Measurements from ENCODE around the gene FBXW11.
A peak's percentile ranks its signal among the peaks of the same experiment; 100 is the strongest.
"Not testable (repeated sequence)": the region's sequence is repeated elsewhere in the genome, so short reads cannot be mapped to it uniquely, and the experiment has no call there.

The FBXW11 gene

DNA sequence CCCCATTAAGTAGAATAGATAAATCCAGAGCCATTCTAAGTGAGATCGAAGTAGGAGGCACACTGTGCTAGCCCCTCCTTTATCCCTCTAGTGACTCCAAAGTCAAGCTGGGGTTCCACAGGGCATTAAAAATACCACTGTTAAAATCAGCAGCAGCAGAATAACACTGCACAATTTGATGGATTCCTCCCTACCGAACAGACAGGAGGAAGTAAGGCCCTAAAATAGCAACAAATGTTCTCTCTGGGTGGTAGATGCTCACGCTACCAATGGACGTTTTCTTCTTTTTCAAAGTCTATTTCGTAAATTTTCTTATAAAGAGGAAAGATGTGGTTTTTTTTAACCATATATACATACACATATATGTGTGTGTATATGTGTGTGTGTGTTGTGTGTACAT, 54.4 kb downstream of the FBXW11 start:
- DNase-seq, result no peak

DNA sequence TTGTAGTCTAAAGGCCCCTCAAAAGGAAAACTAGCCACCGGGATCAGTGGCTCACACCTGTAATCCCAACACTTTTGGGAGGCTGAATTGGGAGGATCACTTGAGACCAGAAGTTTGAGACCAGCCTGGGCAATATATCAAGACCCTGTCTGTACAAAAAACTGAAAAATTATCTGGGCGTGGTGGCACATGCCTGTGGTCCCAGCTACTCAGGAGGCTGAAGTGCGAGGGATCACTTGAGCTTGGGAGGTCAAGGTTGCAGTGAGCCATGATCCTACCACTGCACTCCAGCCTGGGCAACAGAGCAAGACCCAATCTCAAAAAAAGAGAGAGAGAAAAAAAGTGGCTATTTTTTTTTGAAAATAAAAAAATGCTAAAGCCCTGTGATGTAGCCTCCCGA, 55.2 kb downstream of the FBXW11 start:
- DNase-seq, result no peak

DNA sequence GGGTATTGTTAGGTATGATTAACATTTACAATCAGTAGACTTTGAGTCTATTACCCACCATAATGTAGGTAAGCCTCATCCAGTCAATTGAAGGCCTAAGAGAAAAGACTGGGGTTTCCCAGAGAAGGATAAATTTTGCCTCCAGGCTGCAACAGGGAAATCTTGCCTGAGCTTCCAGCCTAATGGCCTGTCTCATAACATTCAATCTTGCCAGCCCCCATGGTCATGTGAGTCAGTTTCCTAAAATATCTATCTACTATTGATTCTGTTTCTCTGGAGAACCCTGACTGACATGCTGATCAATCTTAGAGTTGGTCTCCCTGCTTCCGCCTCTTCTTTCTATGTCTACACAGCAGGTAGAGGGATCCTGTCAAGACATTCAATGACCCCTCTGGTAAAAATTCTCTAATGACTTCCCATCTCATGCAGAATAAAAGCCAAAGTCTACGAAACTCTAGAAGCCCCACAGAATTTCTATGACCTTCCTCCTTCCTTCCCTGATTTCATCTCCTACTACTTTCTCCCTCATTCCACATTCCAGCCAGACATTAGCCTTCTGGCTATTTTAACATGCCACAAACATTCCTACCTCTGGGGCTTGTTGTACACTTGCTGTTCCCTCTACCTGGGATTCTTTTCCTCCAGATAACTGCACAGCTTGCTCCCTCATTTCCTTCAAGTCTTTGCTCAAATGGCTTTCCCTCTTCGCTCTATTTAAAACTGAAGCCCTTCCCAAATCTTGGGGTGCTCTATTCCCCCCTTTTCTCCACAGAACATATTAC, 60.2 kb downstream of the FBXW11 start:
- DNase-seq, result no peak

DNA sequence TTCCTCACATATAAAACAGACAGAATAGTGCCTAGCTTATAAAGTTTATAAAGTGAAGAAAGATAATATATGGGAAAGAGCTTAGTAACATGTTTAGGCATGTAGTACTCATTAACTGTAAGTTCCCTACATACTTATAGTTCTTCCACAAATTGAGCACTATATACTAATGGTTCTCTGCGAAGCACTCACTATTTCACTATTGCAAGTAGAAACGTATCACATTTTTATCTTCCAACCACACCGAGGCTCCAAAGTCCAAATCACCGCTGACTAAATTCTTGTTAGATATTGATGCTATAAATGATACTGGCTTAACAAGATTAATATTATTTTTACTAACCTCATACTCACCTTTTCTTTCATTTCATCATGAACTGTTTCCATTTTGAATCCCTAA, 61.0 kb downstream of the FBXW11 start:
- DNase-seq, result no peak

DNA sequence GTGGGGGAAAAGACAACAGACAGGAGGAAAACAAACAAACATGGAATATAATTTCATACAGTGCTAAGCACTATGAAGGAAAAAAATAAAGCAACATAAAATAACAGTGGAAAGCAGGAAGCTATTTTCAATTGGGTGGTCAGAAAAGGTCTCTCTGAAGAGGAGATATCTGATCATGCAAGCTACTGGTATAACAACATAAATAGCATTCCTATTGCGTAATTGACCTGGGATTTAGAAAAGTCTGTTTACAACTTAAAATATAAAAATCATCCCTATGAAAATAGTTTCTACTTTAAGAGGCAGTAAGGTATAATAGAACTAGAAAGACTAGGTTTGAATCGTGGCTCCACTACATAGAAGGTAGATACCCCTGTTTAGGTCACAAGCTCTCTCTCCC, 61.4 kb downstream of the FBXW11 start:
- no peak for DNase-seq

DNA sequence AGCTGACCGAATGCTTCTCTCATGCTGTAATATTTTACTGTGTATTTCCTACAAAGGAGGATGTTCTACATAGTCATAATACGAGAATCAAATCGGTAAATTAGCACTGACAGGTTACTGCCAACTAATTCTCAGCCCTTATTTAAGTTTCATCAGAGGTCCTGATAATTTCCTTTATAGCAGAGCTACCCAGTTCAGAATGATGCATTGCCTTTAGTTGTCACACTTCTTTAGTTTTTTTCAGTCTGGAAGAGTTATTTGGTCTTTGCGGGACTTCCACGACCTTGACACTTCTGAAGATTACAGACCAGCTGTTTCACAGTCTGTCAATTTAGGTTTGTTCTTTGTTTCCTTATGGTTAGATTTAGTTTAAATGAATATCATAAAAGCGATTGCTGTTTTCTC, 64.3 kb downstream of the FBXW11 start:
- not testable (repeated sequence) for DNase-seq

DNA sequence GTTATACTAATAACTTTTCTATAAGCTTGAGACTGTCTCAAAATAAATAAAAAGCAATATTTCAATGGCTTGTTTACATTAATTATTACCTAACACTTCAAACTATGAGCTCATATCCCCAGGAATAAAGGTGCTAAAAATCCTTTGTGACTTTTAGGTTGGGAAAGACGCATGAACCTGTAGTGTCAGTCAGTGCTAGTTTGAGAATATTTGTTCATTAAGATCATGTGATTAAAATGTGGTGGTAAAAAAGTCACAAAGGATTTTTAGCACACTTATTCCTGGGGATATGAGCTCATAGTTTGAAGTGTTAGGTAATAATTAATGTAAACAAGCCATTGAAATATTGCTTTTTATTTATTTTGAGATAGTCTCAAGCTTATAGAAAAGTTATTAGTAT, 64.8 kb downstream of the FBXW11 start:
- not testable (repeated sequence) for DNase-seq

DNA sequence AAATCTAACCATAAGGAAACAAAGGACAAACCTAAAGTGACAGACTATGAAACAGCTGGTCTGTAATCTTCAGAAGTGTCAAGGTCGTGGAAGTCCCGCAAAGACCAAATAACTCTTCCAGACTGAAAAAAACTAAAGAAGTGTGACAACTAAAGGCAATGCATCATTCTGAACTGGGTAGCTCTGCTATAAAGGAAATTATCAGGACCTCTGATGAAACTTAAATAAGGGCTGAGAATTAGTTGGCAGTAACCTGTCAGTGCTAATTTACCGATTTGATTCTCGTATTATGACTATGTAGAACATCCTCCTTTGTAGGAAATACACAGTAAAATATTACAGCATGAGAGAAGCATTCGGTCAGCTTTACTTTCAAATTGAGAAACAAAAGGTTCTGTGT, 65.2 kb downstream of the FBXW11 start:
- DNase-seq, result not testable (repeated sequence)

DNA sequence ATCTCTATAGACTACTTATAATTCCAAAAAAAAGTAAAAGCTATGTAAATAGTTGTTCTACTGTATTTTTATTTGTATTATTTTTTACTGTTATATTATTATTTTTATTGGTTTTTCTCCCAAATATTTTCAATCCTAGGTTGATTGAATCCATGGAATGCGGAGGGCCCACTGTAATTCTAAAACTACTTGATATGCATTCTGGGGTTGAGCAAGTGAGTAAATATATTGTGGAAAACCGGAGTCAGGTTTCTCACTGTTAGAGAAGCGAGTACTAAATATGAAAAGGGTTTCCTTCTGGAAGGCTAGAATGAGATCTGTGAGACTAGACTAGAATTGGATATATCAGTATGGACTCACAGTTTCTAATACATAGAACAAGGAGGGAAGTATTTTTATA, 66.5 kb downstream of the FBXW11 start:
- DNase-seq, result no peak

DNA sequence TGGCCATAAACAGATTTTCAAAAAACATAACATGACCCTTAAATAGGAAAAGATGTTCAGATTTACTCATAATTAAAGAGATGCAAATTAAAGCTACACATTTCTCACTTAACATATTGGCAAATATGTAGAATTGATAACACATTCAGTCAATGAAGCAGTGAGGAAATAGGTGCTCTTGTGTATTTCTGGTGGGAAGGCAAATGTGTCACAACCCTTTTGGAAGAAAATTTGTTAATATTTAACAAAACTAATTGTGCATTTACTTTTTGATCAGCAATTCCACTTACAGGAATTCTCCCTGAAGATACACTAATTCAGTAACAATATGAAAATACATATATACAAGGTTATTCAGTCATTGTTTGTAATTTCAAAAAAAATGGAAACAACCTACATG, 68.1 kb downstream of the FBXW11 start:
- DNase-seq, result no peak

DNA sequence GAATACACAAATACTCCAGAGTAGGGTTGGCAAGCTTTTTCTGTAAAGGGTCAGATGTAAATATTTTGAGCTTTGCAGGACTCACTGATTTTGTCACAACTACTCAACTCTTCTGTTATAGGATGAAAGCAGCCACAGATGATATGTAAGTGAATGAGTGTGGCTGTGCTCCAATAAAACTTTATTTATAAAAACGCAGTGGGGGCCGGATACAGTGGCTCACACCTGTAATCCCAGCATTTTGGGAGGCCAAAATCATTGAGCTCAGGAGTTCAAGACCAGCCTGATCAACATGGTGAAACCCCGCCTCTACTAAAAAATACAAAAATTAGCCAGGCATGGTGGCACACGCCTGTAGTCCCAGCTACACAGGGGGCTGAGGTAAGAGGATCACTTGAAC, 69.1 kb downstream of the FBXW11 start:
- no peak for DNase-seq

DNA sequence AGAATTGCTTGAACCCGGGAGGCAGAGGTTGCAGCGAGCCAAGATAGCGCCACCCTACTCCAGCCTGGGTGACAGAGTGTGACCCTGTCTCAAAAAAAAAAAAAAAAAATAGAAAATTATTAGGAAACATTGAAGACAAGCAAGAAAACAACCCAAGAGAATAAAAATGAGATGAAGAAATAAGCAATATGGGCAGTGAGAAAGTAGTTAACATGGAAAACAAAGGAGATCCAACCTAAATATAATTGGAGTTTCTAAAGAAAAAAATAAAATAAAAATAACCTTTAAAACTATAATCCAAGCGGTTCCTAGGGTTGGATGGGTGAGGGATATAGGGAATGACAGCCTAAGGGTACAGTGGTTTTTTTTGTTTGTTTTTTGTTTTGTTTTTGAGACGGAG, 71.9 kb downstream of the FBXW11 start:
- no peak for DNase-seq

DNA sequence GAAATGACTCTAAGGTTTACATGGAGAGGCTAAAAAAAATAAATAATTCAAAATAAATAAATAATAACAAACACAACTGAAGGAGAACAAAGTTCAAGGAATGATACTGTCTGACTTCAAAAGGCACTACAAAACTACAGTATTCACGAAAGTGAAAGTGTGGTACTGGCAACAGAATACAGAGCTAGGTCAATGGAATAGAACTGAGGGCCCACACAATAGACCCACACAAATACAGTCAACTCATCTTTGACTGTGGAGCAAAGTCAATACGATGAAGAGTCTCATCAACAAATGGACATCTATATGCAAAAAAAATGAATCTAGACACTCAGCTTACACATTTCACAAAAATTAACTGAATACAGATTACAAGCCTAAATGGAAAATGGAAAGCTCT, 75.3 kb downstream of the FBXW11 start:
- DNase-seq, result no peak

DNA sequence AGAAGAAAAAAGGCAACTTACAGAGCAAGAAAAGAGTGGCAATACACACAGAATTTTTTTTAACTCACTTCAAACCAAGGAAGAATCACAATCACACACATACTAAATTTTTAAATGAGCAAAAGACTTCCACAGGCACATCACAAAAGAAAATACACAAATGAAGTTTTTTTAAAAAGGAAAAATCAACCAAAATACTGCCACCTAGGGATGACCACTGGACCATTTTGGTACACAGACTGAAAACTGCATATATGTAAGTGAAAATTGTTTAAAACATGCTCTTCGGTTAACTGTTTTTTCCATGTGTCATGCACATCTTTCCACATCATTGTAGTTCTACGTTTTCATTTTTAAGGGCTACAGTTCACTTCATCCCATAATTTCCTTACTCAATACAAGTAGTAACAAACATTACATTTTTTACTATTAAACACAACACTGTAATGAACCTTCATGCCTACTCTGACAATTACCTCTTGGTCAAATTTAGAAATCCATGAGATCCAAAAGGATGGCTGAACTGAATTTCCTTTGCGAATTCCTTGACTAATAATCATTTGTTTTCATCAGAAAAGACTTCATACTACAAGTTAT, 79.0 kb downstream of the FBXW11 start:
- no peak for DNase-seq

DNA sequence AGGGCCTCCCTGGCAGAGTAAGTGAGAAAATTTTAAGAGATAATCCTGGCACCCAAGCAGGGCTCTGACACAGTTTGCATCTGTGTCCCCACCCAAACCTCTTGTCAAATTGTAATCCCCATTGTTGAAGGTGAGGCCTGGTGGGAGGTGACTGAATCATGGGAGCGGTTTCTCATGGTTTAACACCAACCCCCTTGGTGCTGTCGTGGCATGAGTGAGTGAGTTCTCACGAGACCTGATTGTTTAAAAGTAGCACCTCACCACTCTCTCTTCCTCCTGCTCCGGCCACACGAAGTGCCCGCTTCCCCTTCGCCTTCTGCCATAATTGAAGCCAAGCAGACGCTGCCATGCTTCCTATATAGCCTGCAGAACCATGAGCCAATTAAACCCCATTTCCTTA, 80.1 kb downstream of the FBXW11 start:
- DNase-seq, result no peak

DNA sequence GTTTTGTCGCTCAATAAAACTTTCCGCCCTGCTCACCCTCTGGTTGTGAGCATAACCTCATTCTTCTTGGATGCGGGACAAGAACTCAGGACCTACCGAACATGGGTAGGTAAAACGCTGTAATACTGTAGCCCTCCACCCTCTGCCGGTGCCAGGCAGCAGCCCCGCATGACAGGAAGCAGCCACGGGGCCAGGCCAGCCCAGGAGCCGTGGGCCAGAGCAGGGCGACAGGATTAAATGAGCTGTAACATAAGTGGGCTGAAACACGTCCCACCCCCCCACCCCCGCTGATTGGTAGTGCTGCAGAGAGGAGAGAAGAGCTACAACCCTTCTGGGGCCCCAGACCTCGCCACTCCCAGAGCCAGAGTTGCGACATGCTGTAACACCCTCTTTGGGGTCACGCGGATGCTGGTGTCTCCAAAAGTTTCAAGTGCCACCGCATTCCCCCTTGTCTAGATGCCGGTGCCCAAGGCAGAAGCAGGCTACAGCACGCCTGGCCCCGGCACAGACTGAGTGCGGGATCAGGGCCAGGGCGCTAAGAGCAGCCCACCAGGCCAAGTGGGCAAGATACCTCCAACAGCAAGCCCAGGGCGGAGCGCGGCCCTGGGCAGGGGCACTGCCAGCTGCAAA, 81.8 kb downstream of the FBXW11 start:
- no peak for DNase-seq

DNA sequence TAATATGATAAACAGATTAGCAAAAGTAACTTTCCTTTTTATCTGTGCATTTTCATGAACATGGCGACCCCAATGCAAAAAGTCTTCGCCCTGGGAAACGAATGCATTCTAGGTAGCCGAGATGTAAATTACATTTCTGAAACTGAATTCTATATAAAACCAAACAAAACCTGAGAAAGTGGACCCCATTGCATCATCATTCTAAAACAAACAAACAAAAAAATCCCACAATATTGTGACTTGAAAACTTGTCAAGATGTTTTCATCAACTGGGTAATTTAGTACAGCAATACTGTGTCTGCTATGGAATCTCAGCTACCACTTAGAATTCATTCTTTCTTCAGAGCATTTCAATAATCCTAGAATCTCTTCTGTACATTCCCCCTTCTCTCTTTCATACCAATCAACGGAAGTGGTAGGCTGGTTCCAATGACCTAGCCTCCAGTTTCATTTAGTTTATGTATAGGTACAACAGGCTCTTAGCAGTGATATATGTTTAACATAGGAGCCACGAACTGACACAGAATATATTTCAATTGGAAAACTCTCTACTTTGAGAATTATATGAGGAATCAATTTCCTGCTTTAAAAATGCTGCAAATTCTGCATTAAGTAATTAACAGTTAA, 85.6 kb downstream of the FBXW11 start:
- no peak for DNase-seq

DNA sequence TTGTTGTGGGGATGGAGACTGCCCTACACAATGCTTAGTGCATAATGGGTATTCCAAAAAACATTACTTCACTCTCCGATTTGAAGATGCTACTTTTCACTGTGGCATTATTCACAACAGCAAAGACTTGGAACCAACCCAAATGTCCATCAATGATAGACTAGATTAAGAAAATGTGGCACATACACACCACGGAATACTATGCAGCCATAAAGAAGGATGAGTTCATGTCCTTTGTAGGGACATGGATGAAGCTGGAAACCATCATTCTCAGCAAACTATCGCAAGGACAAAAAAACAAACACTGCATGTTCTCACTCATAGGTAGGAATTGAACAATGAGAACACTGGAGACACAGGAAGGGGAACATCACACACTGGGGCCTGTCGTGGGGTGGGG, 90.7 kb downstream of the FBXW11 start:
- not testable (repeated sequence) for DNase-seq

DNA sequence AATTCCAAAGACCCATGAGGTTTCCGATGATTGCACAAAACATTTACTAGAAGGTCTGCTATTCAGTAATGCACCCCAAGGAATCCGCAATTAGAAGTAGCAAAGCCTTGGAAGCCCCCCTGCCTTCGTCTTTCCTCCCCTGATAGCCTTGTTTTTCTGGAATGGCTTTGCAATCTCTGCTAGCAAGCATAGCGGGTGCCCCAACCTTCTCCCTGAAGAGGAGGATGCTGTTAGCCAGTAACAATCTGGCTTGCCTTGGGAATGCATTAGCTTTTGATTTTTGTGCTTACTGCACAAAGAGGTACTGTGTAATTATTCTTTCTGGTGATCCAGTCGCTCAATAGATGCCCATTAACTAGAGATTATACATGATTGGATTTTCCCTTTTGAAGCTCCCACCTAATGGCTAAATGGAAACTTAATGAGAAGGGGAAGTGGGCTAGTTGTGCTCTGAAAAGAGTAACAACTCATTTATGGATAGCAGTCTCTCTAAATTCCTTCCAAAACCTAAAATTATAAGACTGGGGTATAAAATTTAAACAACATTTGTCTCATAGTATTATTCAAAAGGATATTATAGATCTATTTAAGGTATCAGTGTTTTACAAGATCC, 91.6 kb downstream of the FBXW11 start:
- DNase-seq, result no peak

DNA sequence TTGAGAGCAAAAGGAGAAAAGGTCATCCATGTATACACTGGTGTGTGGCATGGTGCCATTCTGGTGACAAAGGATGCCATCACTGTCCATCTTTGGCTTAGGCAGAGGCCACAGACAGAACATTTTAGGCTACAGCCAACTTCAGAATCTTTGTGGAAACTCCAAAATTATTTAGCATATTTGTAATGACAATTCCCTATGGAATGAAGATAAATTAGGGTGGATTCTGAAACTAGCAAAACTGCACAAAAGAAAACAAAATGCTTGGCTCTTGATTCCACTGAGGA, 92.5 kb downstream of the FBXW11 start:
- DNase-seq, result no peak

DNA sequence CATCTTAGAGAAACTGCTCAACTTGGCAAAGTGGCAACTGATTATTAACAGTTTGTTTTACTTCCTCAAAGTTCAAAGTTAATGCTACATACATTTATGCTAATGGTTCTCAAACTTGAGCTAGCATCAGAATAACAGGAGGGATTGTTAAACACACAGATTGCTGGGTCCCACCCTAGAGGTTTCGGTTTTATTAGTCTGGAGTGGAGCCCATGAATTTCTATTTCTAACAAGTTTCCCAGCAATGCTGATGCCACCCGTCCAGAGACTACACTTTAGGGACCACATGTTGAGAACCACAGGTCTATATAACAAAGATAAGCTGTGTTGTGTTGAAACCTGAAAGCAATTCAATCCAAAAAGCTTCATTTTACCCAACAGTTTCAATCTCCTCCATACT, 95.3 kb downstream of the FBXW11 start:
- DNase-seq, result no peak

DNA sequence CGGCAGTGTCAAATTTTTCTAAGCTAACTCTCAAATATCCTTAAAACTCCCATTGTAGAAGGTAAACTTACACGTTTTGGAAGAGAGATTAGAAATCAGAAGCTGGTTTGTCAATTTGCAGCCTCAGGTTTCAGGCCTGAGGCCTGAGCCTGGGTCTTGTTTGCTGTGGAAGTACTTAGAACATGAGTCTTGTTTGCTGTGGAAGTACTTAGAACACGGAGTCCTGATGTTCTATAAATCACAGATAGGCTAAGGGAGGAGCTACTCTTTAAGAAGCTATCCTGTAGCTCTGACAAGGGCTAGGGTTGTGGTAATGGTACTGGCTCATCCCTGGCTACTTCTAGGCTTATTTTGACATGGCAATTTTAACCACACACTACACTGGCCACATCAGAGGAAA, 97.8 kb downstream of the FBXW11 start:
- no peak for DNase-seq

DNA sequence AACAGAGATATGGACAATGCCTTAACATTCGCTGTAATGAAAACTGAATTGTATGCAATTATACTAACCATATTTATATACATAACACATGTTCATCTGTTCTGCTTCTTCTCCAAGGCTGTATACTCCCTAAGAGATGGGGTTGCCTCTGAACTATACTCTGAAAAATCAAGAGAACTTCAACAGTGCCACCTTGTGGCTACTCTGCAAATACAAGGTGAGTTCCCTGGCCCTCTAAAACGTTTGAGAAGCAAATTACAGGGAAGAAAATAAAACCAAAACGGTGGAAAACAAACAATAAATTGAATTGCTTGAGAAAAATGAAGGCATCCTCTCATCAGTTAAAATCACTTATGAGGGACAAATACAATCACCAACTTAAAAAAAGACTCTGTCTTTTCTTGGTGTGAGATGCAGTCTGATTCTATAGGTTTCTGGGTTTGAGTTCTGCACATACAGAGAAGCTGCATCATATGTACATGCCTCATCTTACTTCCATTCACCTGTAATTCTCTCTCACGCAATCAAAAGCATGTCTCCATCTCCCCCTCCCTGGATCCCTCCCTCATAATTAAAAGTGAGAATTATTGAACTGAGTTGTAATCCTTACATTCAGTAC, 98.6 kb downstream of the FBXW11 start:
- DNase-seq, result peak in 1 of 4 experiments; percentile 4
